Middle frontal gyrus (tissue), 1 donor: Measurements from ENCODE around the gene SPRR4.
"Not testable (repeated sequence)": the region's sequence is repeated elsewhere in the genome, so short reads cannot be mapped to it uniquely, and the experiment has no call there.

Source experiments
- DNase-seq: peaks from one replicate; pipeline ENCODE4 v3.0.0-alpha.2; 2015; ENCODE audit warnings: low spot score; ENCODE audit errors: extremely low spot score

SPRR4 gene

GRCh38 chr1:153021829-153022228 lies 51.4 kb downstream of the SPRR4 start:
- DNase-seq: not testable (repeated sequence)
